ENCODE results near the gene KPTN.

The KPTN gene

DNA sequence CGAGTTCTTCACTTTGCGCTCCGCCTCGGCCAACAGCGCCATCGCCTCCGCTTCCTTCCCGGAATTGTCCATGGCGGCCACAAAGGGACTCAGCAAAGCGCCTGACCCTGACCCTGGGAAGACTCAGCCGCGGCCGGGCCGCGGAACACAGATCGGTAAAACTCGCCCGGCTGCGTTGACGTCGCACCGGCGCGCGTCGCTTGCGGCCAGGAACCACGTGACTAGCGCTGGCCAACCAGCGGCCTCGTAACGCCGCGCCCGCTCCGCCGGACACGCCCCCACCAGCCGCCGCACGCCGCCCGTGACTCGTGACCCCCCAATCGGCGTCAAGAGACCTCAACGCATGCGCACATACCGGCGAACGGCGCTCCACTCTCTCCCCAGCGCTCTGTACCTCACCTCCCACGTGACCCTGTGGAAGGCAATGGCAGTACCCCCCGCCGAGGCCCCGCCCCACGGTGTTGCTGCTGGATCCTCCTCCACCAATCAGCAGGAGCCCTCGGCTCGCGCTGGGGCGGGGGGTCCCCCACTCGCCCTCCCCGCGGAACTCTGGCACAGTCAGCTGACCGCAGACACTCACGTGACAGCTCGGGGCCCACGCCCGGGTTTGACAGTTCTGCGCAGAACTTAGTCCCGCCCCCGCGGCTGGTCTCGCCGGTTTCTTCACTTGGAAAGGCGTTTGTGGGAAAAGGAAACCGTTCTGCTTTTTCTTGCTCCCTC, 31.0 kb upstream of the KPTN start, which contains the start of gene NAPA:
TSS of gene NAPA (minus strand) at position 195 of the 720 bp plus-strand sequence. CDS start at position 72, 123 bp downstream.
- Histone ChIP-seq H3K9me3 (ENCODE audit: control insufficient read depth in 1 of 2, low read length in 2 of 2) (no peaks in the 10 kb centered on the region), H3K27ac (ENCODE audit: low read length) (peak within 1 kb of the TSS; percentile 98), H3K36me3 (ENCODE audit: control insufficient read depth in 1 of 2, insufficient read depth in 2 of 2, low read length in 2 of 2) (peaks cover 3 to 6% of the 10 kb centered on the region in 2 donors), H3K27me3 (ENCODE audit: low read depth, low read length) (no peaks in the 10 kb centered on the region), H3K4me1 (ENCODE audit: control insufficient read depth in 1 of 2, insufficient read depth in 2 of 2, low read length in 2 of 2) (peaks cover 35 to 43% of the 10 kb centered on the region in 2 donors), H3K4me3 (ENCODE audit: low read depth in 1 of 2, low read length in 2 of 2) (peak within 1 kb of the TSS; percentile 94 to 95)

DNA sequence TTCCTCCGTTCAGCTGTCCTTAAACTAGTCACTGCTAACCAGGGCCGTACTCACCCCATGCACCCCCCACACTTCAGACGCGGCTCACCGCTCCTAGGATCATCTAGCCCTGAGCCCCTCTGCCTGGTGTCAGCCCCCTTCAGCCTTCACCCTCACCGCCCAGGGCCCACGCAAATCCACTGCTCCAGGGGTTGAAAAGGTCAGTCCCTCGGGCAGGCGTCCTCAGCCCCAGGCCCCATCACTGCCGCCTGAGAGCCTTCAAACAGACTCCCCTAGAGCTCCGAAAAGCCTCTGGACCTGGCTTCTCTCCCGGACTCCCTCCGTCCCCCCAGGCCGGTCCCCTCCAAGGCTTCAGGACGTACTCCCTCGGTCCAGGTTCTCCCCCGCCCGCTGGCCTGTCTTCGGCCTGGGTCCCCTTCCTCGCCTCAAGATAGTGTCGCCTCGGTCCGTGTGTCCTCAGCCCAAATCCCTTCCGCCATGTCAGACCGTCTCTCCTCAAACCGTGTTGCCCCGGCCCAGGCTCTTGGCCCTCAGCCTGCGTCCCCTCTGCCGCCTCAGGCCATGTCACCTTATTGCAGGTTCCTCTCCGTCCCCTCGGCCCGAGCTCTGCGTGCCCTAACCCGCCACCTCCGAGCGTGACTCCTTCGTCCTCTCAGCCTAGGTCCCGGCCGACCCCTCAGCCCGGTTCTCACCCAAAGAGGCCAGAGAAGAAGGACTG, 30.3 kb upstream of the KPTN start:
- Histone ChIP-seq H3K9me3 (ENCODE audit: control insufficient read depth in 1 of 2, low read length in 2 of 2) (no peaks in the 10 kb centered on the region), H3K27ac (ENCODE audit: low read length) (peak overlapping the region; percentile 98), H3K4me1 (ENCODE audit: control insufficient read depth in 1 of 2, insufficient read depth in 2 of 2, low read length in 2 of 2) (peaks cover 39 to 50% of the 10 kb centered on the region in 2 donors)

DNA sequence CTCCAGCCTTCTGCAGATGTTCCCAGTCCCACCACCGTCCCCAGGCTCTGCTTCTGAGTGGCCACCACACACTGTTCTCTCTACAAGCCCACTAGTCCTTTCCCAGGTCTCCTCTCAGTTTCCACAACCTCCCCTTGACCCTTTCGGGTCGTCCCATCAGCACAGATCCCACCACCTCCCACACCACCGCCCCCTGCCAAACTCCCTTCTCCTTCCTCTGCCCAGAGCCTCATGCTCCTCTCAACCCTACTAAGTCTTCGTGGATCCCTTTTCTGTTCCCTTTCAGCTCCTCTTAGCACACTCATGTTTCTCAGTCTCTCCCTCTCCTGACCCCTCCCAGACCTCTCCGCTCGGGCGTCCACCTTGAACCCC, 28.9 kb upstream of the KPTN start:
- Histone ChIP-seq H3K4me3 (ENCODE audit: low read depth in 1 of 2, low read length in 2 of 2) (peak overlapping the region; percentile 41 to 94), H3K4me1 (ENCODE audit: control insufficient read depth in 1 of 2, insufficient read depth in 2 of 2, low read length in 2 of 2) (peaks cover 39 to 60% of the 10 kb centered on the region in 2 donors), H3K27me3 (ENCODE audit: low read depth, low read length) (no peaks in the 10 kb centered on the region), H3K36me3 (ENCODE audit: control insufficient read depth in 1 of 2, insufficient read depth in 2 of 2, low read length in 2 of 2) (peaks cover 3 to 6% of the 10 kb centered on the region in 2 donors), H3K27ac (ENCODE audit: low read length) (peak overlapping the region; percentile 84), H3K9me3 (ENCODE audit: control insufficient read depth in 1 of 2, low read length in 2 of 2) (no peaks in the 10 kb centered on the region)

More for the DNA sequence above, 30.3 kb upstream of the KPTN start:
- Histone ChIP-seq H3K27me3 (ENCODE audit: low read depth, low read length) (no peaks in the 10 kb centered on the region), H3K4me3 (ENCODE audit: low read depth in 1 of 2, low read length in 2 of 2) (peak overlapping the region; percentile 94 to 95), H3K36me3 (ENCODE audit: control insufficient read depth in 1 of 2, insufficient read depth in 2 of 2, low read length in 2 of 2) (peaks cover 3 to 6% of the 10 kb centered on the region in 2 donors)

DNA sequence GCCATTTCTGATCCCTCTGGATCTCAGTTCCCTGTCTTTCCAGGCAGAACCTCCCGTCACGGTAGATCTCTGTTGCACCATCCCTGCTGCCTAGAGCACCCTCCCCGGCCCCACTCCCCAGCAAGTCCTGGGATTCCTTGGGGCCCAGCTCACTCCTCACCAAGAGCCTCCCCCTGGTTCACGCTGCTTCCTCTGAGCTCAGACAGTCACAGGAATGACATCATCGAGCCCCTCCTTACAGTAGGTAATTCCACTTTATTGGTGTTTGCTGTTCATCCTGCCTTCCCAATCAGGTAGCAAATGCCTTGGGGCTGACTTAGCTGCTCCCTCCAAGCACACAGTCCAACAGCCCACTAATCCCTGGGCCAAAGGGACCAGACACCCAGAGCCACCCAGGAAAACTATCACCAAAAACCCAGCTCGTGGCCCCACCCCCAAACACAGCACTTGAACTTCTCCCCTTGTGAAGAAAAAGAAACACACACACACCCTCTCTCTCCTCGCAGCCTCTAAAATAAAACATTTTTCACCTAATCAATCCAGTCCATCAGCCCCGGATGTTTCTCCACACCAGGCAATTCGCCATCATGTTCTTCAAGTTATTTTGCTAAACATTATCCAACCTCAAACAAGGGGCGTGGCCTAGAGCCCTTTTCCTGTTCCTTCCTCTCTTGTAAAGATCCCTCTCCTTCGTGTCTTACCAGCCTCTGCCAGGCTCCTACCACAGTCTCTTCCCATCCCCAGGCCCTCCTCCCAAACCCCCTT, 28.3 kb upstream of the KPTN start:
- peaks cover 39 to 65% of the 10 kb centered on the region in 2 donors for H3K4me1 ChIP-seq (ENCODE audit: control insufficient read depth in 1 of 2, insufficient read depth in 2 of 2, low read length in 2 of 2)
- H3K9me3 ChIP-seq (ENCODE audit: control insufficient read depth in 1 of 2, low read length in 2 of 2): no peaks in the 10 kb centered on the region
- H3K4me3 ChIP-seq (ENCODE audit: low read depth in 1 of 2, low read length in 2 of 2): peak overlapping the region; percentile 2 to 41

DNA sequence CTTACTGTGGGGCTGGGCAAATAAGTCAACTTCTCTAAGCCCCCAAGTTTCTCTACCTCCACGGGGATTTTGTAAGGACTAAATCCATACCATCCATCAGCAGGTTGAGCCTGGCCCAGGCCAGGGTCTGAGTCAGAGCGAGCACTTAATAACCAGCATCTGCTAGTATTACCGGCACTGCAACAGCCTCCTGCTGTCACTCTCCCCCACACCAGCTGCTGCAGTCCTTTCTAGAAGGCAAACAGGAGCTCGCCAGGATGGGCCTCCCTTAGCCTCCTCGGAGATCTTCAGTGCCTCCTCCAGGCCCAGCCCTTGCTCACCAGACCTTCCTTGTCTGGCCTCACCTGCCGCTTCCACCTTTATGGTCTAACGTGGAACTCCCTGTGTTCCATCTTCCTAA, 27.7 kb upstream of the KPTN start:
- H3K36me3 ChIP-seq (ENCODE audit: control insufficient read depth in 1 of 2, insufficient read depth in 2 of 2, low read length in 2 of 2): peaks cover 3 to 7% of the 10 kb centered on the region in 2 donors
- H3K9me3 ChIP-seq (ENCODE audit: control insufficient read depth in 1 of 2, low read length in 2 of 2): no peaks in the 10 kb centered on the region
- peak overlapping the region; percentile 84 for H3K27ac ChIP-seq (ENCODE audit: low read length)
- H3K4me3 ChIP-seq (ENCODE audit: low read depth in 1 of 2, low read length in 2 of 2): peak overlapping the region; percentile 2 to 26
- H3K4me1 ChIP-seq (ENCODE audit: control insufficient read depth in 1 of 2, insufficient read depth in 2 of 2, low read length in 2 of 2): peaks cover 39 to 69% of the 10 kb centered on the region in 2 donors
- H3K27me3 ChIP-seq (ENCODE audit: low read depth, low read length): no peaks in the 10 kb centered on the region

More for the DNA sequence above, 28.3 kb upstream of the KPTN start:
- Histone ChIP-seq H3K27me3 (ENCODE audit: low read depth, low read length) (no peaks in the 10 kb centered on the region), H3K36me3 (ENCODE audit: control insufficient read depth in 1 of 2, insufficient read depth in 2 of 2, low read length in 2 of 2) (peaks cover 3 to 6% of the 10 kb centered on the region in 2 donors), H3K27ac (ENCODE audit: low read length) (peak overlapping the region; percentile 84)

DNA sequence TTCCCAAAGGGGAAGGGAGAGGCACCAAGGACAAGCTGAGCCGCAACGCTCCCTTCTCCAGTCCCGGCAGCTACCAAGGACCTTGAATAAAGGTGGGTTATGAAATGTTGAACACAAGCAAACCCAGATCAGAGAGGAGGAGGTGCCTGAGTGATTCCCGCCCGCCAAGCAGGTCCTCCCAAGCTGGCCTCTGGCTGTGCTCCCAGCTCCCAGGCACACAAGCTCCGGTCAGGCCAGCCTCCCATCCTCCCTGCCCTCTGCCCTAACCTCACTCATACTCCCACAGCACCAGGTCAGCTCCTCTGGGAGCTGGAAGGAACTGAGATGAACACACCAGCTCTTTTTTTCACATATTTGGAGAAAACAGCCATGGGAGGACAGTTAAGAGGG, 27.1 kb upstream of the KPTN start:
- H3K4me3 ChIP-seq (ENCODE audit: low read depth in 1 of 2, low read length in 2 of 2): peak overlapping the region in 1 of 2 donors; percentile 2
- H3K4me1 ChIP-seq (ENCODE audit: control insufficient read depth in 1 of 2, insufficient read depth in 2 of 2, low read length in 2 of 2): peaks cover 39 to 69% of the 10 kb centered on the region in 2 donors
- peak overlapping the region; percentile 84 for H3K27ac ChIP-seq (ENCODE audit: low read length)
- no peaks in the 10 kb centered on the region for H3K27me3 ChIP-seq (ENCODE audit: low read depth, low read length)
- peaks cover 3 to 9% of the 10 kb centered on the region in 2 donors for H3K36me3 ChIP-seq (ENCODE audit: control insufficient read depth in 1 of 2, insufficient read depth in 2 of 2, low read length in 2 of 2)
- no peaks in the 10 kb centered on the region for H3K9me3 ChIP-seq (ENCODE audit: control insufficient read depth in 1 of 2, low read length in 2 of 2)

DNA sequence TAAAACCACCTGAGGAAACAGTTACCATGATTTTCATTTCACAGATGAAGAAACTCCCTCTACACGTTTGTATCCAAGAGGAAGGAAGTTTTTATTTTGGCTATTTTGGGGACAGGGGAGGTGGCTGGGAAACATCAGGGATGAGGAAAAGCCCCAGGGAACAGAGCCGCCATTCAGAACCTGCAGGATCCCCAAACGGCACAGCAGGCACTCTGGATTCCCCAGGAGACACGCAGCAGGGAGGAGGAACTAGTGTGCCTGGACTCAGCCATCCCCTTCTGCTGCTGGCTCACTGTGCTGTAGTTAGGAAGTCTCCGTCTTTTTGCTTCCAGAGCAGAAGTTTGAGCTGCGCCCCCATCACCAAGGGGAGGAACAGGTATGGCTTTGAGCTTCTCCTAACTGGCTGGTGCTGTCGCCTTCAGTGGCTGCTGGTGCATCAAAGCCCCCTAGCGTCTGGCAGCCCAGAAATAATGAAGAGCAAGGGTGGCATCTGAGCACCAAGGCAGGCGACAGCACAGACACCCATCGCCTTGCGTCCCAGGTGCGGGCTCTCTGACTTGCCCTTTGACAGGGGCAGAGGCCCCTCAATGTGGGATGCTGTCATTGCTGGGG, 26.6 kb upstream of the KPTN start:
- Histone ChIP-seq H3K4me1 (ENCODE audit: control insufficient read depth in 1 of 2, insufficient read depth in 2 of 2, low read length in 2 of 2) (peaks cover 39 to 69% of the 10 kb centered on the region in 2 donors), H3K9me3 (ENCODE audit: control insufficient read depth in 1 of 2, low read length in 2 of 2) (no peaks in the 10 kb centered on the region)

DNA sequence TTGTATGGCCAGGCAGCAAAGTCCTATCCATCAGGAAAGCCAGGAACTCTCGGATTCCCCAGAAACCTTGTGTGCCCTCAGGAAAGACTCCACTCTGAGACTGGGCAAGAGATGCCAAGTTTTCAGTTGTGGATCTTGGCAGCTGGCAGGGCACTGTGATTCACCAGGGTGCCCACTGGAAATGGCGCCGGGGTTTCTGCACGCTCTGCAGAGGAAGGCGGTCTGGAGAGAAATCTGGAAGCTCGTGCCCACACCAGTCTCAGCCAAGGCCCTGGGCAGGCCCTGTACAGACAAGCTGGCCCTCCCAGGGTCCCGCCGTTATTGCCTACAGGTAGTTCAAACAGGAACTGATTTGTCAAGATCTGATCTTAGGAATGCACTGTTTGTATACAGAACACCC, 26.0 kb upstream of the KPTN start:
- Histone ChIP-seq H3K4me1 (ENCODE audit: control insufficient read depth in 1 of 2, insufficient read depth in 2 of 2, low read length in 2 of 2) (peaks cover 39 to 69% of the 10 kb centered on the region in 2 donors), H3K27me3 (ENCODE audit: low read depth, low read length) (no peaks in the 10 kb centered on the region), H3K9me3 (ENCODE audit: control insufficient read depth in 1 of 2, low read length in 2 of 2) (no peaks in the 10 kb centered on the region), H3K36me3 (ENCODE audit: control insufficient read depth in 1 of 2, insufficient read depth in 2 of 2, low read length in 2 of 2) (peaks cover 3 to 16% of the 10 kb centered on the region in 2 donors), H3K27ac (ENCODE audit: low read length) (no peak overlapping the region), H3K4me3 (ENCODE audit: low read depth in 1 of 2, low read length in 2 of 2) (no peak overlapping the region)

More for the DNA sequence above, 26.6 kb upstream of the KPTN start:
- Histone ChIP-seq H3K27me3 (ENCODE audit: low read depth, low read length) (no peaks in the 10 kb centered on the region), H3K27ac (ENCODE audit: low read length) (no peak overlapping the region), H3K4me3 (ENCODE audit: low read depth in 1 of 2, low read length in 2 of 2) (peak overlapping the region in 1 of 2 donors; percentile 2), H3K36me3 (ENCODE audit: control insufficient read depth in 1 of 2, insufficient read depth in 2 of 2, low read length in 2 of 2) (peaks cover 3 to 9% of the 10 kb centered on the region in 2 donors)

DNA sequence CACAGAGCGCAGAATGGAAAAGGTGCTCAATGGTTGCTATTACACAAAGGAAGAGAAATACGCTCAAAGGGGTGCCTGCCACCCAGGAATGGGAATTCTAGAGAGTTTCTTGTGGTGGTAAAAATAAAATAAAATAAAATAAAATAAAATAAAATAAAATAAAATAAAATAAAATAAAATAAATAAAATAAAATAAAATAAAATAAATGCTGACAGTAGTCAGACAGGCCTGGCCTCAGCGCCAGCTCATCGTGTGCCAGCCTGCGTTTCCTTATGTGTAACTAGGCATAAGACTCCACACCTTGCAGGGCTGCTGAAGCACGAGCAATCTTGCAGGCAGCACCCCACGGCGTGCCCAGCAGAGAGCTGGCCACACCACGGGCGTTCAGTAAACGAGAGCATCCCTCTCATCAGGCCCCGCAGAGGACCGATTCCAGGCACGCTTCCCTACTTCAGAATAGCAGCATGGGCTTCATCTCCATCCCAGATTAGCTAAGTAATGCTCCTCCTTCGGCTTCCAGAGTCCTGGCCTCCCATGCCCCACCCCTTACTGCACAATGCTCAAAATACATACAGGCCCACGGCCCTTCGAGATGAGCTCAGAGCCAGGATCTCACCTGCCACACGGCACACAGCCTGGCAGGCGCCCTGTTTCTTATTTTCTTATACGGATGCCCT, 25.3 kb upstream of the KPTN start:
- Histone ChIP-seq H3K9me3 (ENCODE audit: control insufficient read depth in 1 of 2, low read length in 2 of 2) (no peaks in the 10 kb centered on the region), H3K36me3 (ENCODE audit: control insufficient read depth in 1 of 2, insufficient read depth in 2 of 2, low read length in 2 of 2) (peaks cover 3 to 12% of the 10 kb centered on the region in 2 donors), H3K4me3 (ENCODE audit: low read depth in 1 of 2, low read length in 2 of 2) (no peak overlapping the region), H3K4me1 (ENCODE audit: control insufficient read depth in 1 of 2, insufficient read depth in 2 of 2, low read length in 2 of 2) (peaks cover 39 to 69% of the 10 kb centered on the region in 2 donors), H3K27me3 (ENCODE audit: low read depth, low read length) (no peaks in the 10 kb centered on the region), H3K27ac (ENCODE audit: low read length) (no peak overlapping the region)

DNA sequence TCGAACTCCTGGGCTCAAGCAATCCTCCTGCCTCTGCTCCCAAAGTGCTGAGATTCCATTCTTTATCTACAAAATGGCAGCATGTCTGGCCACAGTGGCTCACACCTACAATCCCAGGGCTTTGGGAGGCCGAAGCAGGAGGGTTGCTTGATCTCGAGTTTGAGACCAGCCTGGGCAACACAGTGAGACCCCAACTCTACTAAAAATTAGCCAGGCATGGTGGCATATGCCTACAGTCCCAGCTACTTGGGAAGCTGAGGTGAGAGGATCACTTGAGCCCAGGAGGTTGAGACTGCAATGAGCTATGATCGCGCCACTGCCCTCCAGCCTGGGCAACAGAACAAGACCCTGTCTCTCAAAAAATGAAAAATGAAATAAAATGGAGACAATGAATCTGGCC, 24.7 kb upstream of the KPTN start:
- Histone ChIP-seq H3K27ac (ENCODE audit: low read length) (no peak overlapping the region), H3K4me1 (ENCODE audit: control insufficient read depth in 1 of 2, insufficient read depth in 2 of 2, low read length in 2 of 2) (peaks cover 39 to 63% of the 10 kb centered on the region in 2 donors), H3K4me3 (ENCODE audit: low read depth in 1 of 2, low read length in 2 of 2) (no peak overlapping the region), H3K9me3 (ENCODE audit: control insufficient read depth in 1 of 2, low read length in 2 of 2) (no peaks in the 10 kb centered on the region), H3K27me3 (ENCODE audit: low read depth, low read length) (no peaks in the 10 kb centered on the region), H3K36me3 (ENCODE audit: control insufficient read depth in 1 of 2, insufficient read depth in 2 of 2, low read length in 2 of 2) (peaks cover 6 to 14% of the 10 kb centered on the region in 2 donors)
